SK-N-SH (cell line): ENCODE data around the gene HINFP. TPM values are rescaled to one million over a fixed set of nuclear protein-coding genes. Genes with fewer than 3 reads are reported as not detected.
"Not testable (repeated sequence)": the region's sequence is repeated elsewhere in the genome, so short reads cannot be mapped to it uniquely, and the experiment has no call there.

Experiments used
- CTCF ChIA-PET: fragments of 300-600, 350-600 bp; formaldehyde crosslinking; extraction: SDS; loops from one replicate; lab custom pipeline; 2021; lab: Yijun Ruan, JAX
- POLR2A ChIA-PET: fragments of 350-600 bp; sonication (Branson Sonifier 250); formaldehyde crosslinking; extraction: SDS; loops from one replicate; lab custom pipeline; 2020; ENCODE audit warnings: antibody characterized with exemption, inconsistent platforms; lab: Yijun Ruan, JAX
- DNase-seq: peaks from one replicate; pipeline ENCODE4 v3.0.0; 2012
- H2AFZ ChIP-seq: fragments of 200-600 bp; sonication (generic); 2 replicates; pipeline ENCODE4 v1.8.1; 2016; ENCODE audit warnings: antibody characterized with exemption, mild to moderate bottlenecking, low read depth
- H3F3A ChIP-seq: fragments of 200-600 bp; sonication (generic); replicated peaks from 2 replicates; pipeline ENCODE3; 2016; ENCODE audit warnings: antibody characterized with exemption, mild to moderate bottlenecking; ENCODE audit not compliant: insufficient read depth
- H3K27ac ChIP-seq, 2 experiments: fragments of 200-500 bp in 1 of 2; fragments of 200-600 bp in 1 of 2; sonication (Bioruptor generic) in 1 of 2; sonication (generic), shearing (Covaris generic) in 1 of 2; 2 replicates each; pipeline versions ENCODE4 v1.5.1 to v1.6.1; 2014 to 2016; ENCODE audit warnings: low read depth in 2 of 2, inconsistent platforms in 1 of 2, low read length in 1 of 2, mild to moderate bottlenecking in 1 of 2, mixed read lengths in 1 of 2
- H3K27me3 ChIP-seq: fragments of 200-600 bp; sonication (generic), shearing (Covaris generic); 2 replicates; pipeline ENCODE4 v1.6.1; 2016; ENCODE audit warnings: mixed run types; ENCODE audit not compliant: insufficient read depth
- H3K36me3 ChIP-seq, 2 experiments: fragments of 200-500 bp in 1 of 2; fragments of 200-600 bp in 1 of 2; sonication (Bioruptor generic) in 1 of 2; sonication (generic) in 1 of 2; replicated peaks in 1 of 2; 2 replicates each; pipeline versions ENCODE3 to v1.5.1; 2014 to 2016; ENCODE audit warnings: low read length in 1 of 2, mild to moderate bottlenecking in 1 of 2; ENCODE audit not compliant: insufficient read depth in 2 of 2, control insufficient read depth in 1 of 2
- H3K4me1 ChIP-seq, 2 experiments: fragments of 200-500 bp in 1 of 2; fragments of 200-600 bp in 1 of 2; sonication (Bioruptor generic) in 1 of 2; sonication (generic), shearing (Covaris generic) in 1 of 2; 2 replicates each; pipeline versions ENCODE4 v1.5.1 to v1.6.1; 2014 to 2016; ENCODE audit warnings: low read depth in 1 of 2, low read length in 1 of 2, mixed run types in 1 of 2; ENCODE audit not compliant: insufficient read depth in 2 of 2, control insufficient read depth in 1 of 2
- H3K4me2 ChIP-seq: fragments of 200-600 bp; sonication (generic), shearing (Covaris generic); 2 replicates; pipeline ENCODE4 v1.6.1; 2017; ENCODE audit warnings: mixed run types
- H3K4me3 ChIP-seq, 2 experiments: fragments of 200-500 bp in 1 of 2; fragments of 200-600 bp in 1 of 2; sonication (Bioruptor generic) in 1 of 2; sonication (generic), shearing (Covaris generic) in 1 of 2; 2 replicates each; pipeline versions ENCODE4 v1.5.1 to v1.8.1; 2014 to 2016; ENCODE audit warnings: low read depth in 2 of 2, inconsistent platforms in 1 of 2, low read length in 1 of 2, mild to moderate bottlenecking in 1 of 2, mixed read lengths in 1 of 2, moderate library complexity in 1 of 2
- H3K79me2 ChIP-seq: fragments of 200-600 bp; sonication (generic); 2 replicates; pipeline ENCODE4 v1.8.1; 2017; ENCODE audit warnings: mild to moderate bottlenecking; ENCODE audit not compliant: insufficient read depth
- H3K9ac ChIP-seq: fragments of 200-600 bp; sonication (generic); 2 replicates; pipeline ENCODE4 v1.6.1; 2017; ENCODE audit warnings: mixed run types
- H3K9me2 ChIP-seq: fragments of 200-600 bp; sonication (generic); 2 replicates; pipeline ENCODE4 v1.6.1; 2017; ENCODE audit warnings: mixed run types
- H3K9me3 ChIP-seq: fragments of 200-600 bp; sonication (generic); 2 replicates; pipeline ENCODE4 v1.6.1; 2017; ENCODE audit warnings: mixed run types, mild to moderate bottlenecking, moderate library complexity
- H4K20me1 ChIP-seq: fragments of 200-600 bp; sonication (generic); 2 replicates; pipeline ENCODE4 v1.6.1; 2017; ENCODE audit warnings: mild to moderate bottlenecking, mixed run types; ENCODE audit not compliant: insufficient read depth
- CTCF ChIP-seq: fragments of 200-600 bp; sonication (generic); IDR thresholded peaks from 2 replicates; pipeline ENCODE4 v1.6.1; 2017; ENCODE audit warnings: antibody characterized with exemption, mild to moderate bottlenecking, moderate library complexity
- FOSL2 ChIP-seq: IDR thresholded peaks from 2 replicates; pipeline ENCODE4 v1.4.0; 2012; ENCODE audit warnings: low read depth, mild to moderate bottlenecking, moderate library complexity, borderline replicate concordance
- WGBS: methylation state at CpG from one replicate; pipeline ENCODE4 v1.1.6; 2017; ENCODE audit warnings: low lambda C conversion rate; 5-methylcytosine and 5-hydroxymethylcytosine counted together
- polyA plus RNA-seq, 3 experiments: library from polyadenylated mRNA; depleted of rRNA; stranded (reverse); fragments of >200 nt; gene quantifications; 2 replicates each; pipeline ENCODE4 v1.2.3, GENCODE V29; 2012
- TF ChIP-seq, protein P1 (sequence below): IDR thresholded peaks from 2 replicates; pipeline ENCODE4 v1.6.1; 2012; ENCODE audit warnings: mild to moderate bottlenecking, low read depth, low read length, moderate library complexity

The HINFP gene
- polyA plus RNA-seq, 1 of the 3 experiments (the other 2 are of a cell fraction) = 21.8 TPM

GRCh38 chr11:119130662-119131061, 9.3 kb downstream of the HINFP start (continued):
- TF ChIP-seq, protein P1, sequence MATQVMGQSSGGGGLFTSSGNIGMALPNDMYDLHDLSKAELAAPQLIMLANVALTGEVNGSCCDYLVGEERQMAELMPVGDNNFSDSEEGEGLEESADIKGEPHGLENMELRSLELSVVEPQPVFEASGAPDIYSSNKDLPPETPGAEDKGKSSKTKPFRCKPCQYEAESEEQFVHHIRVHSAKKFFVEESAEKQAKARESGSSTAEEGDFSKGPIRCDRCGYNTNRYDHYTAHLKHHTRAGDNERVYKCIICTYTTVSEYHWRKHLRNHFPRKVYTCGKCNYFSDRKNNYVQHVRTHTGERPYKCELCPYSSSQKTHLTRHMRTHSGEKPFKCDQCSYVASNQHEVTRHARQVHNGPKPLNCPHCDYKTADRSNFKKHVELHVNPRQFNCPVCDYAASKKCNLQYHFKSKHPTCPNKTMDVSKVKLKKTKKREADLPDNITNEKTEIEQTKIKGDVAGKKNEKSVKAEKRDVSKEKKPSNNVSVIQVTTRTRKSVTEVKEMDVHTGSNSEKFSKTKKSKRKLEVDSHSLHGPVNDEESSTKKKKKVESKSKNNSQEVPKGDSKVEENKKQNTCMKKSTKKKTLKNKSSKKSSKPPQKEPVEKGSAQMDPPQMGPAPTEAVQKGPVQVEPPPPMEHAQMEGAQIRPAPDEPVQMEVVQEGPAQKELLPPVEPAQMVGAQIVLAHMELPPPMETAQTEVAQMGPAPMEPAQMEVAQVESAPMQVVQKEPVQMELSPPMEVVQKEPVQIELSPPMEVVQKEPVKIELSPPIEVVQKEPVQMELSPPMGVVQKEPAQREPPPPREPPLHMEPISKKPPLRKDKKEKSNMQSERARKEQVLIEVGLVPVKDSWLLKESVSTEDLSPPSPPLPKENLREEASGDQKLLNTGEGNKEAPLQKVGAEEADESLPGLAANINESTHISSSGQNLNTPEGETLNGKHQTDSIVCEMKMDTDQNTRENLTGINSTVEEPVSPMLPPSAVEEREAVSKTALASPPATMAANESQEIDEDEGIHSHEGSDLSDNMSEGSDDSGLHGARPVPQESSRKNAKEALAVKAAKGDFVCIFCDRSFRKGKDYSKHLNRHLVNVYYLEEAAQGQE = no peak

DNA sequence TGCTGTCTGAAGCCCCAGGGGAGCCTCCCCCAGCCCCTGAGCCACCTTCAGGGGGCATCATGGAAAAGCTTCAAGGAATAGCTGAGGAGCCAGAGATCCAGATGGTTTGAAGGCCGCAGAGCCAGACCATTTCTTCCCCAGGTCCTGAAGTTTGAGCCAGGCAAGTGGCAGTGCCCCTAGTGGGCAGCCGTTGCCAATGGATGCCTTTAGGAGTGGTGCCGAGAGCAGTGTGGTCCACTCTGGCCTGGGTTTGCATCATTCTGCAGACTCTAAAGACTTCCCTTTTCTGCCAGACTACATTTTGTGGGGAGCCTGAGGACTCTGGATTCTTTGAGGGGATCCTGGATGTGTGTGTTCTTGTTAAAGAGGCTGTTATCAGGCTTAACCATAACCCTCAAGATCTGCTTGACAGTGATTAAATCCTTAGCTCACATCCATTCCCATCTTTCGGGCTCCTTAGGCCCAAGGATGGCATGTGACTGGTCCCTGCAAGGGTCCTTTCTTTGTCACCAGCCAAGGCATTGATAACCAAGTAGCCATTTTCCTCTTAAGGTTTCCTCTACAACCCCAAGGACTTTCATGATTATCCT, 13.1 kb downstream of the HINFP start:
- H3K4me3 ChIP-seq = no peak overlapping the region
- H3K27me3 ChIP-seq = no peaks in the 10 kb centered on the region
- H3K4me2 ChIP-seq = no peak overlapping the region
- H3F3A ChIP-seq = no peaks in the 10 kb centered on the region
- peaks cover 13 to 45% of the 10 kb centered on the region in 2 experiments for H3K36me3 ChIP-seq
- H3K79me2 ChIP-seq = no peaks in the 10 kb centered on the region
- 90% methylated on average over 2 of the region's 4 CpGs for WGBS
- TF ChIP-seq CTCF (peak; percentile 65), FOSL2 (no peak)
- H3K9me3 ChIP-seq = no peaks in the 10 kb centered on the region
- H3K9ac ChIP-seq = no peak overlapping the region
- peak; percentile 48 for DNase-seq
- no peaks in the 10 kb centered on the region for H3K4me1 ChIP-seq
- H4K20me1 ChIP-seq = no peaks in the 10 kb centered on the region
- ChIA-PET CTCF (interaction anchor here (0.7 to 4.0 kb wide), 12 partner anchors 10 to 189 kb away, joined by 3 to 35 read pairs (median 4); partner anchors contain the start of genes ABCG4 and HINFP), POLR2A (no interaction called here)
- H2AFZ ChIP-seq = no peak overlapping the region
- H3K9me2 ChIP-seq = no peaks in the 10 kb centered on the region
- H3K27ac ChIP-seq = no peak overlapping the region

GRCh38 chr11:119139276-119139675, 17.9 kb downstream of the HINFP start:
- H3K4me3 ChIP-seq, DNase-seq, H3F3A ChIP-seq, H3K9me2 ChIP-seq, H3K4me2 ChIP-seq, H3K36me3 ChIP-seq, H3K27ac ChIP-seq, H4K20me1 ChIP-seq, H3K9me3 ChIP-seq, H3K27me3 ChIP-seq, H3K9ac ChIP-seq, POLR2A ChIA-PET, H2AFZ ChIP-seq, H3K4me1 ChIP-seq, H3K79me2 ChIP-seq: not testable (repeated sequence)
- WGBS = 89% methylated on average over 10 of the region's 10 CpGs
- CTCF ChIA-PET = interaction anchor here (5.7 kb wide), 1 partner anchor 57 kb away, joined by 25 read pairs; no protein-coding TSS in a partner anchor
